ENCODE measurements around the gene TREML4.

Gene TREML4

DNA sequence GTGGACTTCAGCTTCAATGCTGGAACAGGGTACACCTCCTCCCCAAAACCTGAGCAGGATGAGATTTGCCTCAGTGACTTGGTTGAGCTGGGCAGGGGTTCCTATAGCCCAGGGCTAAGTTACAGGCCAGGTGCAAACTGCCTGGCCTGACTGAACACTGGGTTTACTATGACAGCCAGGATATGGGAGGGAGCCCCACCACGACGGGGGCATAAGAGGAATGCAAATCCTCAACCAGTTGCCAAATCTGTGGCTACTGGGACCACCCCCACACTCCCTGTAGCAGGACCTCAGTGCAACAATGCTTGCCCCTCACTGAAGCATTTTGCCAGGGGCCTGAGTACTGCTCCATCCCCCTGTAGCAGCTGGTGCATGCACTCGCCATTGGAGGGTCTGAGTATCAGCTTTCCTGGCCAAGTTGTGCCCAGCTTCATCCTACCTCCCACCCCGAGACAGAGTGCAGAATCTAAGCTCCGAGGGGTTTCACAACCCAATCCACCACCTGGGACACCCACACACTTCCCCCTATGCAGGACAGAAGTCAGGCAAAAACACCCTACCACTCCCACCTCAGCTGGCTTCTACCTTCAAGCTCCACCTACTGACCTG lies 27.6 kb downstream of the TREML4 start:
- DNase-seq: no peak

DNA sequence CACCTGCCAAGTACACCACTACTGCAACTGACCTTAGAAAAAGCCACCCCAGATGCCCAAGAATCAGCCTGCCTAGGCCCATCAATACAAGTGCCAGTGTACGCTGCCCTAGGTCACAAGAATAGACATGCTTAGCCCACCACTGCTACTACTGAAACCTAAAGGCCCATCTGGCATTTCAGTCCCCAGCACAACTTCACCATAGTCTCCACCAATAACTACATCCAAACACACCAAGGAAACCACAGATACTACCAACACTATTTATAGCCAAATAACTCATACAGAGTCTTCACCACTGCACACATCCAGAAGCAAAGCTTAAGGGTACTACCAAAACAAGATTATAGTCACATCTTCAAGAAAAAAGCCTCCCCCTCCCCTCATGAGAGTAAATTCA lies 28.2 kb downstream of the TREML4 start:
- no peak for DNase-seq

DNA sequence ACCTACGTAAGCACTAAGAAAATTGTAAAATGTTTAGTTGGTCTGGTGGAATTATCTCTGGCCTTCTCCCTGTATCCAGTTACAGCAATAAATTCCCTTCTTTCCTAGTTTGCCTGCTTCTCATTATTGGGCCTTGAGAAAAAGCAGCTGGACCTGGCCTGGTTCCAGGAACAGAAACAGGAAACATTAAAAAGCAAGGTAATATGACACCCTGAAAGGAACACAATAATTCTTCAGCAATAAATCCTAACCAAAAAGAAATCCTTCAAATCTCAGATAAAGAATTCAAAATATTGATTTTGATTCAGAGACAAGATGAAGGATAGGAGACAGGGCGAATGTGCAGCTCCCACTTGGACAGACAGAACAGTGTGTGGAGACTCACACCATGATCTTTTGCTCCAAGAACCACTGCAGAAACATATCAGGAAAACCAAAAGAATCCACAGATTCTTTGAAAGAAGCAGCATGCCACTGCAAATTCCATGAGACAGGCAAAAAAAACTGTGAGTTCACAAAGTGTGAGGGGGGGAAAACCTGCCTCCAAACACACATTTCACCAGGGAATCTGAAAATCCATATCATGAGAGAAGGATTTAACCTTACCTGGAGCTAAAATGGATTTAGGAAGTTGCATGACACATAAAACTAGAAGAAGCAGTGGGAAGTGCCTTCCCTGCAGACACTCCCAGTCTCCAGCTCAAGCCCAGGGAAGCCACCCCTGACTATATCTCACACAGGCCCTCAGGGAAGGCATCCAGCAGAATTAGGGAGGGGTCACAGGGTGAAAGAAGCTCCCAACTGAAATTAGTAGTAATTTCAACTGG lies 29.4 kb downstream of the TREML4 start:
- no peak for DNase-seq

DNA sequence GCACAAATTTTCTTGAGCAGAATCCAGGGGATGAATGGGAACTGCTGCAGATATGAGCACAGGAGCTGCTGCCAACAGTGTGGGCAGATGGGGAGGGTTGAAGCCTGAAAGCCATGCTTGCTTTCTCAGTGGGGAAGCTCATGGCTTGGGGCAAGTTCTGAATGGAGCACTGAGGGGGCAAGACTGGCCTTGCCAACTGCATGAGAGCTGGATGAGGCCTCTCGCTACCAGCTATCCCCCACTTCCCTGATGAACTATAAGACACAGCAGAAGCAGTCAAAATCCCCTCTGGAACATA lies 30.0 kb downstream of the TREML4 start:
- DNase-seq: no peak

DNA sequence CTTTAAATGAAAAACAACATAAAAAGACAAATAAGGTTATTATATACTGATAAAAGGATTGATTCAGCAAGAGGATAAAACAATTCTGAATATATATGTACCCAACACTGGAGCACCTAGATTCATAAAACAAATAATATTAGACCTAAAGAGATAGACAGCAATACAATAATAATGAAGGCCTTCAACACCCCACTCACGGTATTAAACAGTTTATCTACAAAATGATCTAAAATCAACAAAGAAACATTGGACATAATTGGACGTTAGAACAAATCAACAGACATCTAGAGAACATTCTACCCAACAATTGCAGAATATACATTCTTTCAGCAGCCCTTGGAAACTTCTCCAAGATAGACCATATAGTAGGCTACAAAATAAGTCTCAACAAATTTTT lies 34.3 kb downstream of the TREML4 start:
- DNase-seq: no peak

DNA sequence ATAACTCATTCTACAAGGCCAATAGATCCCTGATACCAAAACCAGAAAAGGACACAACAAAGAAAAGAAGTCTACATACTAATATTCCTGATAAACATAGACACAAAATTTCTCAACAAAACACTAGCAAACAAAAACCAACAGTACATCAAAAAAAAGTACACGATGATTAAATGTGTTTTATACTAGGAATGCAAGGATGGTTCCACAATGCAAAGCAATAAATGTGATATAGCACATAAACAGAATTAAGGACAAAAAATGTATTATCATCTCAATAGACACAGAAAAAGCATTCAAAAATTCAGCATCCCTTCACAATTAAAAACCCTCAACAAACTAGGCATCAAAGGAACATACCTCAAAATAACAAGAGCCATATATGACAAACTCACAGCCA lies 35.1 kb downstream of the TREML4 start:
- DNase-seq: no peak

DNA sequence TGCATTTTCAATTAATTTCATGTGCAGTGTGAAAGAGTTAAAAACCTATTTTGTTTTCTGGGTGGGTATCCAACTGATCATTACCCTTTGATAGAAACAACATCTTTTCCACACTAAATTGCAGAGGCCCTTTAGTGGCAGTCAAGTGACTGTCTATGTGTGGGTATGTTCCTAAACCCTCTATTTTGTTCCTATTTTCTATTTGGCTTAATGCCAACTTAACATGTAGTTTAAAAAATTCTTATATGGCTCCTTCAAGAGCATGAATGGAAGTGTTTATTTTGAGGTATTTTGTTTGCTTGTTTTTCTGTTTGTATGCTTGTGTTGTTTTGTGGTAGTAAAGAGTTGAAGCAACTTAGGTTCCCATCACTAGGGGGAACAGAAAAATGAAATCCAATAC lies 38.4 kb downstream of the TREML4 start:
- DNase-seq: no peak

DNA sequence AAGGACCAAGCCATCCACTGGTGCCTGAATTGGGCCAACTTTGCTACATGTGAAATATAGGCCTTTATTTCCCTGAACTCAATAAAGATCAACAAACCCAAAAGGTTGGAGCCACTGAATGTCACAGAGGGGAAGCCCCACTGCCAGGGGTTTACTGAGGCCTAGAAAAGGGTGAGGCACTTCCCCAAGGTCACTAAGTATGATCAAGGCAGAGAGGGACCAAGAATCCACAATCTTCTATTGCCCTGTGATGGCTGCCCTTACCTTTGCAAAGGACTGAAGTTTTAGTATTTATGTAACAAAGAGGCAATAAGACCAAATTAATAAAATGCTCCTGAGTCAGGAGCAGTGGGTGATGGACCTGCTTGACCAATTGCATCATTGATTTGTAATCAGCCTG lies 40.3 kb downstream of the TREML4 start:
- no peak for DNase-seq

DNA sequence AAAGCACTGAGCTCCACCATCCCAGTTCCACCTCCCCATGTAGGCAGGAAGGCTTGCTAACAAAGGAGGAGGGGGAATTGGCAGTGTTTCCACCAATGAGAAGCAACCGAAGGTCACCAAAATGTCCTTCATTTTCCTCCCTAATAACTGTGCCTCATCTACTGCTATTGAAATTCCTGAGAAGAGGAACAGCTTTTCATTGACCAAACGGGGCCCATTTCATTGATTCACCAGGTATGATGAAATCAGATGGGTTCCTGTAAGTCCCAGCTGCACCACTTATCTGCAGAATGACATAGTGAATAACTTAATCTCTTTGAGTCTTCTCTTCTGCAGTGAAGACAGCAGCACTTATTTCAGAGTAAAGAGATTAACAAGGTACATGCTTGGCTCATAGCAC lies 41.0 kb downstream of the TREML4 start:
- no peak for DNase-seq

DNA sequence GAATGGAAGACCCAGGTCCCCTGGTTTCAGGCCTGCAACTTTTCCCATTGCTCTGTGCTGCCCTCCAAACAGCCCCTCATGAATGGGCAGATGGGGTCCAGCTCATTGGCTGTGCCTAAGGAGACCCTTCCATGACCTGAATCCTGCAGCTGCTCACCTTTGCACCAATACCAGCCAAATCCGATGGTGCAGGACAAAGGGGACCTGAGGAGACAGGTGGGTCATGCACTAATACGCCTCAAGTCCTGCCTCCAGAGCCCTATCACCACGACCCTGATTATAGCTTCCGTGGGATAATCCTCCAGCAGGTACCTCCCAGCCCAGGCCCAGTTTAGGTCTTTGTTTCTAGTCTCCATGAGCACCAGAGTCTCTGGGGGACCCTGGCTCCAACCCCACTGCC lies 41.6 kb downstream of the TREML4 start:
- no peak for DNase-seq

DNA sequence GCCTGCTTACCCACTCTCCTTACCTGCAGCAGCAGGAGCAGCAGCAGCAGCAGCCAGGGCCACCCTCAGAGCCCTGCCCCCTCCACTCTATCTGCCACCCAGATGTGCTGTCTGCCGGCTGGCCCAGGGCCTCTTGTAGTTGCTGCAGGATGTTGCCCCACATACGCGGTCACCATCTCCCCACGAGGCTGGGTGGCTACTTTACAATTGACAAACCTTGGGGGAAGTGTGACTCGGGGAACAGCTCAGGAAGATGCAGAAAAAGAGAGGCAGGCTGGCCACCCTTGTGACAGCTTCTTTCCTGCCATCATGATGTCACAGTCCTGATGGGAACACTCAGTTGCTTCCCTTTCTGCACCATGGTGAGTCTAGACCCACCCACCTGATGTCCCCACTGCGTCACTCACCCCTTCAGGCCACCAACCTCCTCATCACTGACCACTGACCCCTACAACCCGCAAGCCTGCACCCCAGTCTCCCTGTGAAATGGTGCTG lies 43.8 kb downstream of the TREML4 start:
- no peak for DNase-seq

DNA sequence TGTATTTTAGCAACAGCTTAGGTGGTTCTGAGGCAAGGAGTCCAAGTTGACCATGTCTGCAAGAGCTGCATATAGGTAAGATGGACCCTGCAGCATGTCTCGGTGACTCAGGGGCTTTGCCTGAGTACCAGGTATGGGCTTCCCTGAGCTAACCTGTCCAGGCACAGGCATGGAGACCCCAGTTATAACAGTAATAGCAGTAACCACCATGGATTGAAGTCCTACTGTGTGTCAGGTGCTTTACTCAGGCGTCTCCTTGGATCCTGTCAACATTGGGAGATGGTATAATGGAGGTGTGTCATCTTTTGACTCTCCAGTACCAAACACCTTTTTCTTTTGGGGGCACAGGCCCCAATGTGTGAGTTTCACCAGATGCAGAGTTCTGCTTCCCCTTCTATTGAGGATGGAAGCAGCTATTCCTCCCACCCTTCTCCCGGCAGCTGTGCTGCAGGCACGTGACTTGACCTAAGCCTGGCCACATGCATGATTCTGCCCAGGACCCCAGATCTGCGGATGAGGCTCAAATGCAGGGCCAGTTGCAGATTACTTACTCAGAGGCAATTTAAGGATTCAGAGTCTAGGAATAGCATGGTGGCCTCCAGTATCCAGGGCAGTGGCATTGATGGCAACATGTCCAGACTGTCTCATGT lies 44.6 kb downstream of the TREML4 start:
- no peak for DNase-seq

DNA sequence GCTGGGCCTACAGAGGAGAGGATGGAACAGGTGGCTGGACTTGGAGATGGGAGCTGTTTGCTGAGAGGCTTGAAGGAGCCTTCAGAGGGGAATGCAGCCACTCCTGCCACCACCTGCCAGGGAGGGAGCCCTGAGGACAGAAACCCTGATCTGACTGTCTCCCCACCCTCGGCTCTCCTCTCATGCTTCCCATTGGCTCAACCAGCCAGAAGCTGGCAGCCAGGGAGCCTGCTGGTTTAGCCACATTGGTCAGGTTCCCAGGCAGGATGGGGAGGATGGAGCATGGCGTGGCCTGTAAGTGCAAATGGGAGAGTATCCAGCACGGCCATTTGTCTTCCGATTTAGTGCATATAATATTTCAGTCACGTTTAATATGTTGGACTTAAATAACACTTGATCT lies 45.6 kb downstream of the TREML4 start:
- DNase-seq: no peak

DNA sequence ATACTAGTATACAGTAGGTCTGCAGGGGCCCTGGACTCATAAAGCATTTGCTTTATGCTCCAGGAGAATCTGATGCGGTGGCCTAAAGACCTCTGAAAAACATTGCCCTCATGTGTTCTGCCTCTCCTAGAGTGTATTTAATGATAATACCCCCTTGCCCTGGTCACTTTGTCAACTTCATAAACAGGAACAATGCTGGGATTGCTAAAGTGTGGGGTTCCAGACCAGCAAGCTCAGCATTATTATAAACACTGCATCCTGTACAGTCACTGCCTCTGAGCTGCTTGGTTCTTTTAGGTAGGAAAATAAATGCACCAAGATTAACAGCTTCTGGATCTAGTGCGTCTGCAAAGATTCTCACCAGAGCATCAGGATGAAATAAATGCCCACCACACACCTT lies 46.1 kb downstream of the TREML4 start:
- DNase-seq: no peak

DNA sequence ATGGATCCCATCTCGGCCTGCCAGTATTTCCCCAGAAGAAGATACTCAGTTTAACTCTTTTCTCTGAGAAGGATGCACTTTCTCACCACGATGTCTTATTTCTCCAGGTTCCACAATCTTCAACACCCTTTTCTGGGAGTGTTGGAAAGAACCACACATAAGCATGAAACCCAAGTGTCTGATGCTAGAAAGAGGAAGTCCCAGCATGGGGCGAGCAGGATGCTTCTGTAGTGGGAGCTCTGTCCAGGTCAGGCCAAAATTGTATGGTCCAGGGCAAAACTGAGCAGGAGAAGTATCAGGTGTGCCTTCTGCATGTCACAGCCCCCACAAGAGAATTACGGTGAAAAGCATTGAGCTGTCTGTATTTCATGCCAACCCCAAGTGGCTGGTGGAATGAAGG lies 47.3 kb downstream of the TREML4 start:
- no peak for DNase-seq

DNA sequence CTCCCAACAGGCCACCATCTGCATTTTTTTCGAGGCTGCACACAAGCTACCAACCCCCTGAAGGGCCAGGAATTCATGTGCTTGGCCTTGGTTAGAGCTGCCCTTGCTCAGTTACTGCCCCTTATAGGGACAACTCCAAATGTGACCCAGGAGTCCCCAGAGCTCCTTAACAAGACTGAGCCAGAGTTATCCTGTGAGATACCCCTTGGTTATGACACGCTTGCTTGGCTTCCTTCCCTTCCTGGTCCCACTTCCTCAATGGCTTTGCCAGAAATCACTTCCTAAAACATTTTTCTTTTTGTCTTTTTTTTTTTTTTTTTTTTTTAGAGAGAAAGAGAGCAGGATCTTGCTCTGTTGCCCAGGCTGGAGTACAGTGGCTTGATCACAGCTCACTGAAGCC lies 49.5 kb downstream of the TREML4 start:
- no peak for DNase-seq

DNA sequence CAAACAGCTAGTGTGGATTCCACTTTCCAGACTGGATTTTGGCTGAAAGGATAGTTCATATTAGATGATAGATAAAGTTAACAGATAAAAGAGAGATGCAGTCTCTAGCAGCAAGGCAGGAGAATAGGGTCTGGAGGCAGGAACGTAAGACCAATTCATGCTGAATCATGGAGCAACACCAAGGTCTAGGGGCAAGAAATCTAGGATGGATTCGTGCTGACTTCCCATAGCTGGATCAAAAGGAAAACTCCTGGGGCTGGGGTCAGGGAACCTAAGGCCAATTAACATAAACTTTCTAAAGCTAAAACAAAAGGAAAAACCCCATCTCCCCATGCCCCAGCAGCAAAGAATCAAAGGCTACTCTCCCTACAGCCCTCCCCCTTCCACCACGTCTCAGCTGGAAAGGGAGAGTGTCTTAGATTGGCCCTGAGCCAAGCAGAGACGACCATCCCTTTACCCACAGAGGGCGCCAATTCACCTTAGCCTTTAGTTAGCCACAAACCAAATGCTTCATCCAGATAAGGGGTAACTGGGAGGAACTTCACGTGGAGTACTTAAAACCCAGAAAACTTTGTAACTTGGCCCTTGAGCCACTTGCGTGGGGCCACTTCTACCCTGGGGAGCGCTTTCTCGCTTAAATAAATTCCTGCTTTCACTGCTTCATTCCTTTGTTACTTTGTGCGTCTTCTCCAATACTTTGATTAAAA lies 50.7 kb downstream of the TREML4 start:
- DNase-seq: peak; percentile 70

DNA sequence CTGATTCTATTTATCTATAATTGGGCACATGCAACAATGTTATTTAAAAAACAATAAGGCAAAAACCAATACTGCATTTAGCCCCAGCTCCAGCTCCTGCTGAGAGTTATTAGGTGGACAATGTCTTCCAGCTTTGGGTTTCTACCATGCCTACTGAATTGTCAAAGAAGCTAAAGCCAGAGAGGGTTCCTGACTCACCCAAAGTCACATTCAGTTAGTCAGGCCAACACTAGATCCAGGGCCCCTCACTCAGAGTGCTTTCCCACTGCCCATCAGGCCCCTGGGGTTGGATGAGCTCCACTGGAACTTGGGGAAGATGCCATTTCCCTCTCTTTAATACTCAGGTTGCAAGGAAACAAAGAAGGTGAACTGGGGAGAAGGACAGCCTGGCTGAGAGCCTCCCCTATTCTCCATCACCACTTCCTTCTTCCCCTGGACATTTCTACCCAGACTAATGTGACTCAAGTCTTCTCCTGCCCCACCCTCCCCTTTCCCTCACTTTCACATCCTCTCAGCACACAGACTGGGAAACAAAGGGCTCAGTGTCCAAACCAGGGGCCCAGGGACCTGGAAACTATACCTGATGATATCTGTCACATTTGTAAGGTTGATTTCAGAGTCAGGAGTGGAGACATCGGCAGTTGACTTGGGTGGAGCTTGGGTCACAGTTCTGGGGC lies 52.4 kb downstream of the TREML4 start:
- no peak for DNase-seq

DNA sequence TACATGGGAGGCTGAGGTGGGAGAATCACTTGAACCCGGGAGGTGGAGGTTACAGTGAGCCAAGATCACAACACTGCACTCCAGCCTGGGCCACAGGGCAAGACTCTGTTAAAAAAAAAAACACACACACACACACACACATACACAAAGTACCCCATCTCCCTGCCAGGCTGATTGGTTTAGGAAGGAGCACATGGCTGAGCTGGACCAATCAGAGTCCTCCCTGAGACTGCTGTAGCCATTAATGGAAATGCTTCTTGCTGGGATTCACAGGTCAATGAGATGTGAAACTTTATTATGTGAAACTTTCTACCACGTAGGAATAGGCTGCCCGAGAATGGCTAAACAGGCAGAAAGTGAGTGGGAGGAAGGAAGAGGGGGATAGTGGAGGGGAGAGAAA lies 55.5 kb downstream of the TREML4 start:
- DNase-seq: no peak

DNA sequence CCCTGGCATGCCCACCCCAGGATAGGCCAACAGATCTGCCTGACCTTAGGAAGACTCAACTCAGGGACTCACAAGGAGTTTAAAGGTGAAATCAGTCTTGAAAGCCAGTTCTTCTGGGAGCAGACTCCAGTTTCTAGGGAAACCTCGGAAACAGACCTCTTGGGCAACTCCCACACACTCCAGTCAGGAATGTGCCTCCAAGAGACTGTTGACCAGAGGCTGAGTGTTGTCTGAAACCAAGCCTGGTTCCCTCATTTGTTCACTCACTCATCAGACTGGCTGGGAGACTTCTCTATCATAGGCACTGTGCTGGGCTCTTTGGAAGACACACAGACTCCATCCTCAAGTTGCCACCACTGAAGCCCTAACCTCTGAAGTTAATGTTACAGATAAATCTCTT lies 56.6 kb downstream of the TREML4 start:
- no peak for DNase-seq

DNA sequence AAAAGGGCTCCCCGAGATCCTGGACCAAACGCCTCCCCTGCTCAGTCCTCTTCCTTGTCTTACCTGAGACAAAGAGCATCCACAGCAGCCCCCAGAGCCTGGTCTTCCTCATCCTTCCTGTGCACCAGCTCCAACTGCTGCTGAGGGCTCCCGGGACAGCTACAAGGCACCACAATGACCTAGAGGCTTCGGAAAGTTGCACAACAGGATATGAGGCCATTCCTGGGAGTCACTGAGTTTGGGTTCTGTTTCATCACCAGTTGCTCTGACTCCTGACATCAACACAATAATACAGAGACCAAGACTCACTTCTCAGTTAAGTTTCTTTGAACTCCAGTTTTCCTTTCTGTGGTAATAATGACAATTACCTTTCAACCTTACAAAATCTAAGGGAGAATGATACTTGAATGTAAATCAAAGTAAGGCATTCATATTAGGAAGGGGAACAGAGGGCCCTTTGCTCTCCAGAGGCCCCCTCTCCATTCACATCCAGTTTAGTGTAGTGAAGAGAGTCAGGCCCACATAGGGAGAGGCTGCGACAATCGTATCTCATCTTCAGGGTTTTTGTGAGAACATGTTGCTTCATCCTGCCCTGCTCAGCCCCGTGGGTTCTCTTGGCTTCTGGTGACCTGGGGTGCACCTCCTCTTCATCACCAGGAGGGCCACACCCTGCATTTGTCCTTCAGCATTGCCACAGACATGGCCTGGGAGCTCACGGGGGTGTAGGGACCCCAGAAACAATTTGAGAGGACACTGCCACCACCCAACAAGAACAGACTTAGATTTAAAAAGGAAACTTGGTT lies 58.6 kb downstream of the TREML4 start, which contains the start of gene TREM1:
TSS of gene TREM1 (minus strand) at position 139 of the 803 bp plus-strand sequence. CDS start at position 112, 27 bp downstream.
- DNase-seq: no peak
